Measurements from ENCODE around the gene CUX1.

- TF ChIP-seq ZNF274 (IDR thresholded peaks at IDR 0.05; ENCODE audit: low read depth, low read length) (no peak), YY1 (IDR thresholded peaks at IDR 0.05; ENCODE audit: insufficient read depth, insufficient read length) (no peak), SUZ12 (IDR thresholded peaks at IDR 0.05; ENCODE audit: extremely low read depth, insufficient read depth, insufficient read length) (no peak)
Observed at GRCh38 chr7:102096706-102097427, 279.4 kb downstream of the CUX1 start.

Measured in NT2/D1 (cell line).